Fibroblast of villous mesenchyme (primary cell): ENCODE results near the gene NEGR1. TPM values are rescaled to one million over a fixed set of nuclear protein-coding genes. Genes with fewer than 3 reads are reported as not detected.

ENCODE experiments used
- DNase-seq: peaks from one replicate; pipeline ENCODE4 v3.0.0-alpha.2; 2010; ENCODE audit warnings: low read depth
- H3K4me3 ChIP-seq: 2 replicates; pipeline ENCODE4 v1.5.1; 2011; ENCODE audit warnings: low read depth, mild to moderate bottlenecking, low read length
- CTCF ChIP-seq: IDR thresholded peaks from 2 replicates; pipeline ENCODE4 v1.5.1; 2012; ENCODE audit warnings: low read depth, mild to moderate bottlenecking, low read length; ENCODE audit not compliant: insufficient read depth
- total RNA-seq: library from RNA; depleted of rRNA; stranded (reverse); fragments of >200 nt; gene quantifications from 2 replicates; pipeline ENCODE4 v1.2.3, GENCODE V29; 2012

The NEGR1 gene
- total RNA-seq, 1 donor: 13.8 TPM

GRCh38 chr1:71667216-71667615, 615.1 kb downstream of the NEGR1 start:
- no peak overlapping the region for H3K4me3 ChIP-seq
- DNase-seq: peak; percentile 51
- no peak for TF ChIP-seq CTCF

GRCh38 chr1:71666609-71667008, 615.7 kb downstream of the NEGR1 start:
- no peak for TF ChIP-seq CTCF
- no peak overlapping the region for H3K4me3 ChIP-seq
- no peak for DNase-seq

GRCh38 chr1:71660411-71660810, 621.9 kb downstream of the NEGR1 start:
- no peak for TF ChIP-seq CTCF
- peak; percentile 71 for DNase-seq
- H3K4me3 ChIP-seq: no peak overlapping the region

- no peak for TF ChIP-seq CTCF
- H3K4me3 ChIP-seq: no peak overlapping the region
- DNase-seq: peak; percentile 60
These were observed 624.3 kb downstream of the NEGR1 start for GRCh38 chr1:71657891-71658679.

- TF ChIP-seq CTCF: no peak
- no peak overlapping the region for H3K4me3 ChIP-seq
- peak; percentile 18 for DNase-seq
These were observed 625.4 kb downstream of the NEGR1 start for GRCh38 chr1:71656902-71657301.

- H3K4me3 ChIP-seq: no peak overlapping the region
- TF ChIP-seq CTCF: no peak
- no peak for DNase-seq
These were observed 626.7 kb downstream of the NEGR1 start for GRCh38 chr1:71655604-71656003.

- TF ChIP-seq CTCF: no peak
- no peak overlapping the region for H3K4me3 ChIP-seq
- no peak for DNase-seq
These were observed 628.4 kb downstream of the NEGR1 start for GRCh38 chr1:71653952-71654351.
